ENCODE data around the gene OGN. TPM values are rescaled to one million over a fixed set of nuclear protein-coding genes. Genes with fewer than 3 reads are reported as not detected.

OGN gene
- total and polyA plus RNA-seq, 2 donors (not counting 3 experiments of a cell fraction or from before 2014, with no cell fraction given), result not detected

- H3K4me3 ChIP-seq (replicated peaks in 1 of 3; ENCODE audit: insufficient read depth in 1 of 3, low read depth in 1 of 3, low read length in 3 of 3), result no peak overlapping the region
- H3K4me2 ChIP-seq (ENCODE audit: insufficient read depth, low read length), result no peak overlapping the region
- no peaks in the 10 kb centered on the region for H4K20me1 ChIP-seq (replicated peaks; ENCODE audit: control insufficient read depth, extremely low read depth, insufficient read depth, low read length)
- intact Hi-C loops (cut with micrococcal nuclease), result no loop called here
- dilution Hi-C loops (cut with MboI; ENCODE audit: extremely low pct_ligation_motif_present, low sequenced_read_pairs), result no loop called here
- DNase-seq (ENCODE audit: low read depth, low spot score) (no peak), FAIRE-seq (no peak)
- BruUV-seq (replicated peaks), result no TSS peak
- H3K27me3 ChIP-seq (ENCODE audit: control insufficient read depth in 2 of 2, insufficient read depth in 2 of 2, low read length in 2 of 2), result no peaks in the 10 kb centered on the region
- CTCF ChIA-PET, result no interaction called here
- no peaks in the 10 kb centered on the region for H3K36me3 ChIP-seq (ENCODE audit: control insufficient read depth in 2 of 2, extremely low read depth in 1 of 2, insufficient read depth in 2 of 2, low read length in 2 of 2)
- no peak for TF ChIP-seq POLR2AphosphoS5 (IDR thresholded peaks at IDR 0.05; ENCODE audit: insufficient read depth, low read depth, low read length)
- no peak for TF ChIP-seq POLR2A (IDR thresholded peaks at IDR 0.05; ENCODE audit: low read depth, low read length)
- no peak for TF ChIP-seq MYC (IDR thresholded peaks at IDR 0.05; ENCODE audit: low read depth, low read length)
- no peak for TF ChIP-seq GATA2 (IDR thresholded peaks at IDR 0.05; ENCODE audit: insufficient read depth, insufficient read length, low read depth, low read length)
- POLR2A ChIA-PET, result no interaction called here
- no peaks in the 10 kb centered on the region for H3K4me1 ChIP-seq (ENCODE audit: control insufficient read depth, extremely low read depth, insufficient read depth, low read length)
- no peak overlapping the region for H3K27ac ChIP-seq (ENCODE audit: insufficient read depth, low read depth, low read length)
- no peak overlapping the region for H2AFZ ChIP-seq (ENCODE audit: low read depth, low read length)
- H3K9me1 ChIP-seq (replicated peaks; ENCODE audit: control insufficient read depth, extremely low read depth, insufficient read depth, low read length), result no peaks in the 10 kb centered on the region
- H3K9me3 ChIP-seq (replicated peaks; ENCODE audit: control insufficient read depth, insufficient read depth, low read length), result no peaks in the 10 kb centered on the region
- H3K79me2 ChIP-seq (ENCODE audit: control insufficient read depth, insufficient read depth, low read length), result no peaks in the 10 kb centered on the region
- no peak overlapping the region for H3K9ac ChIP-seq (replicated peaks; ENCODE audit: extremely low read depth, insufficient read depth, low read length)
These were observed 35.3 kb downstream of the OGN start for GRCh38 chr9:92369075-92369474.

- no peaks in the 10 kb centered on the region for H3K27me3 ChIP-seq (ENCODE audit: control insufficient read depth in 2 of 2, insufficient read depth in 2 of 2, low read length in 2 of 2)
- no peak for TF ChIP-seq MAX (IDR thresholded peaks at IDR 0.05; ENCODE audit: insufficient read depth, insufficient read length)
- no peak for TF ChIP-seq GATA2 (IDR thresholded peaks at IDR 0.05; ENCODE audit: insufficient read depth, insufficient read length, low read depth, low read length)
- TF ChIP-seq JUN (IDR thresholded peaks at IDR 0.05; ENCODE audit: borderline replicate concordance, insufficient read depth, insufficient read length, low read depth), result no peak
- POLR2A ChIA-PET, result no interaction called here
- DNase-seq (ENCODE audit: low read depth, low spot score) (no peak), FAIRE-seq (no peak)
- no peak overlapping the region for H3K4me3 ChIP-seq (replicated peaks in 1 of 3; ENCODE audit: insufficient read depth in 1 of 3, low read depth in 1 of 3, low read length in 3 of 3)
- dilution Hi-C loops (cut with MboI; ENCODE audit: extremely low pct_ligation_motif_present, low sequenced_read_pairs), result no loop called here
- H3K79me2 ChIP-seq (ENCODE audit: control insufficient read depth, insufficient read depth, low read length), result no peaks in the 10 kb centered on the region
- H3K9ac ChIP-seq (replicated peaks; ENCODE audit: extremely low read depth, insufficient read depth, low read length), result no peak overlapping the region
- CTCF ChIA-PET, result interaction anchor here (1.3 to 1.6 kb wide), 2 partner anchors 9 to 24 kb away, joined by 4 read pairs; no protein-coding TSS in a partner anchor
- H3K36me3 ChIP-seq (ENCODE audit: control insufficient read depth in 2 of 2, extremely low read depth in 1 of 2, insufficient read depth in 2 of 2, low read length in 2 of 2), result no peaks in the 10 kb centered on the region
- H4K20me1 ChIP-seq (replicated peaks; ENCODE audit: control insufficient read depth, extremely low read depth, insufficient read depth, low read length), result no peaks in the 10 kb centered on the region
- no peak overlapping the region for H3K27ac ChIP-seq (ENCODE audit: insufficient read depth, low read depth, low read length)
- no peaks in the 10 kb centered on the region for H3K4me1 ChIP-seq (ENCODE audit: control insufficient read depth, extremely low read depth, insufficient read depth, low read length)
- BruUV-seq (replicated peaks), result no TSS peak
- no peak overlapping the region for H2AFZ ChIP-seq (ENCODE audit: low read depth, low read length)
- no peaks in the 10 kb centered on the region for H3K9me1 ChIP-seq (replicated peaks; ENCODE audit: control insufficient read depth, extremely low read depth, insufficient read depth, low read length)
- H3K4me2 ChIP-seq (ENCODE audit: insufficient read depth, low read length), result no peak overlapping the region
- H3K9me3 ChIP-seq (replicated peaks; ENCODE audit: control insufficient read depth, insufficient read depth, low read length), result no peaks in the 10 kb centered on the region
- intact Hi-C loops (cut with micrococcal nuclease), result no loop called here
These were observed 44.3 kb downstream of the OGN start for GRCh38 chr9:92360083-92360482.

All from endothelial cell of umbilical vein (primary cell).